ENCODE data around the gene PROSER1.
"Not testable (repeated sequence)": the region's sequence is repeated elsewhere in the genome, so short reads cannot be mapped to it uniquely, and the experiment has no call there.

Gene PROSER1

GRCh38 chr13:39023761-39024160 lies 14.1 kb downstream of the PROSER1 start:
- no peak for DNase-seq

- no peak for DNase-seq
Measured at GRCh38 chr13:39023316-39023715, 14.6 kb downstream of the PROSER1 start.

- no peak for DNase-seq
Measured at GRCh38 chr13:39020853-39021462, 16.9 kb downstream of the PROSER1 start.

DNA sequence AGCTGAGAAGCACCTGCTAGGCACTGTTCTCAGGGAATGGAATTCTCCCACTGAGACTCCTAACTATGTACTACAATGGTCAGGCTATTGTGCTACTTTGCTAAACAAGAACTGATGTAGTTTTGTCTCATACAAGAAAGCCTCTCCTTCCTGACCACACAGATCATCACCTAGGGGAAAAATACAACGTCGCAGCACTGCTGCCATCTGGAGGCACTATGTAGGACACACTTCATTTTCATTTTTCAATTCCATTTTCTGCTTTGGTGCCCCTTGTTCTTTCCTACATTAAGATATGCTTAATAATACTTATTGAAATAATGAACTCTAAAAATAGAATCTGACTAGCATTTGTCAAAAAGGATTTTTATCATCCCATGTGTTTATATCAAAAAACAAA lies 21.1 kb downstream of the PROSER1 start:
- DNase-seq: no peak

DNA sequence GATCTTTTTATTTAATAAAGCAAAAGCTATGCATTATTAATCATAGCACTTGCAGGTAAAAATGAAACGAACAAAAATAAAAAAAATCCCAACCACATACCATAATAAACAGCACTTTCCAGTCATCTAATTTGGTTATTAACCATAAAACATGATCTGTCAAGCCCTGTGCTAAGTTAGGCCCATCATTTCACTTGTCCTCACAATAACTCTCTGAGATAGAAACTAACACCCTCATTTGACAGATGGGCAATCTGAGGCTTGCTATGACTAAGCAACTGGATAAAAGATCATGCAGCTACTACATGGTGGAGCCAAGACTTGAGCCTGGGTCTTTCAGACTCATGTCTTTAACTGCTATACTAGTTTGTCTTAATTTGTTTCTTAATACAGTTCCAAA lies 21.8 kb downstream of the PROSER1 start:
- no peak for DNase-seq

- DNase-seq: no peak
Measured at GRCh38 chr13:39013462-39013861, 24.4 kb downstream of the PROSER1 start.

- DNase-seq: no peak
Measured at GRCh38 chr13:39012608-39013007, 25.3 kb downstream of the PROSER1 start.

GRCh38 chr13:39006371-39007111 lies 31.3 kb downstream of the PROSER1 start:
- DNase-seq: not testable (repeated sequence)

- no peak for DNase-seq
Measured at GRCh38 chr13:38998739-38999138, 39.1 kb downstream of the PROSER1 start.

GRCh38 chr13:38993381-38993780 lies 44.5 kb downstream of the PROSER1 start:
- DNase-seq: no peak

- DNase-seq: peak; percentile 6
Measured at GRCh38 chr13:38990693-38991092, 47.2 kb downstream of the PROSER1 start, which contains the start of gene STOML3. Gene STOML3 (minus strand): TSS chr13:38990831. CDS start chr13:38990721, 110 bp downstream.

DNA sequence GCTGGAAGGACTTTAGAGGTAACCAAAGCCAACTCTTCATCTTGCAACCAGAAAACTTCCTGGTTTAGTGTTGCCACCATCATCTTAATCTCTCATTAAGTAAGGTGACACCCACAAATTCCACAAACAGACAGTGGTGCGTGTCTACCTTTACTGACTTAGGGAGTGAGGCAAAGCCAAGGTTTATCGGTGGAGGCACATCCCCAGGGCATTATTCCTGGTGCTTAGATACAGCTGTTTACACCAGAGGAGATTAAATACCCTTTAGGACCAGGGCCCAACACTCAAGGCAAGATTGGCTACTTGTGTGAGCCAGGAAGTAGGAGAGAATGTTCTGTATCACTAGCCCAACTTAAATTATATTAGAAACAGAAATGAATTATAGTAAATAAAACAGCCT lies 56.8 kb downstream of the PROSER1 start:
- no peak for DNase-seq

GRCh38 chr13:38980750-38981078 lies 57.2 kb downstream of the PROSER1 start:
- no peak for DNase-seq

GRCh38 chr13:38979891-38980749 lies 57.8 kb downstream of the PROSER1 start:
- no peak for DNase-seq

GRCh38 chr13:38970380-38971051 lies 67.4 kb downstream of the PROSER1 start:
- no peak for DNase-seq

GRCh38 chr13:38969187-38969586 lies 68.7 kb downstream of the PROSER1 start:
- DNase-seq: no peak

GRCh38 chr13:38967446-38967845 lies 70.4 kb downstream of the PROSER1 start:
- DNase-seq: no peak

GRCh38 chr13:38965281-38965680 lies 72.6 kb downstream of the PROSER1 start:
- DNase-seq: no peak

DNA sequence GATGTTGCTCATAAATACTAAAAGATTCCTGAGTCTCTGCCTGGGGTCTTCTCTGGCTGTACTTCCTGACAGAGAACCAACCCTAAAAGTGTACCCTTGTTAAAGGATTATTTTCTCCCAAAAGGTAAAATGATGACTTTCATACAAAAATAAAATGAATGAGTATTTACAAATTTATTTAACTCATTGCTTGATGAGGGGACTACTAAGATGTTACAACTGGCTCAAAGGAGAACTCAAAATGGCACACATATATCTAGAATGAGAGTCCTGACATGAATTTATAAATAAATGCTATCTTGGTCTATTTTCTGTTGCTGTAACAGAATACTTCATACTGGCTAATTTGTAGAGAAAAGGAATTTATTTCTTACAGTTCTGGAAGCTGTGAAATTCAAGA lies 77.7 kb downstream of the PROSER1 start:
- DNase-seq: no peak
